Lower lobe of right lung (tissue), 2 donors: ENCODE data around the gene TOP2B. TPM values are rescaled to one million over a fixed set of nuclear protein-coding genes. Genes with fewer than 3 reads are reported as not detected.

Experiments used
- ATAC-seq, 2 donors: fragments of 200-7000 bp; cut with Tn5 transposase; one replicate each; pipeline ENCODE4 v1.9.1; 2020 to 2022; ENCODE audit warnings: mild to moderate bottlenecking in 2 of 2, moderate library complexity in 2 of 2
- DNase-seq: peaks from one replicate; pipeline ENCODE4 v3.0.0-alpha.2; 2020
- H3K27ac ChIP-seq: fragments of 200-600 bp; one replicate; pipeline ENCODE4 v1.8.0; 2022
- H3K27me3 ChIP-seq: fragments of 200-600 bp; one replicate; pipeline ENCODE4 v1.8.0; 2022; ENCODE audit warnings: low read depth
- H3K36me3 ChIP-seq: fragments of 200-600 bp; one replicate; pipeline ENCODE4 v1.8.0; 2022; ENCODE audit warnings: mild to moderate bottlenecking
- H3K4me1 ChIP-seq: fragments of 200-600 bp; one replicate; pipeline ENCODE4 v1.8.0; 2022
- H3K4me3 ChIP-seq: fragments of 200-600 bp; one replicate; pipeline ENCODE4 v1.8.0; 2022; ENCODE audit warnings: mild to moderate bottlenecking
- H3K9me3 ChIP-seq: fragments of 200-600 bp; one replicate; pipeline ENCODE4 v1.8.0; 2022
- CTCF ChIP-seq: fragments of 200-600 bp; IDR thresholded peaks from one replicate; pipeline ENCODE4 v1.8.0; 2022; ENCODE audit warnings: antibody characterized with exemption, mild to moderate bottlenecking
- intact Hi-C: fragments of 100-400 bp; cut with DNase I; formaldehyde crosslinking; loops from one replicate; pipeline ENCODE4 v1.11.0; 2022
- total RNA-seq: library from RNA; stranded (reverse); fragmentation: NEBNext Ultra II Directional; extraction: Animal tissue kit (Norgen Biotek cat#: 25700); gene quantifications from one replicate; pipeline ENCODE4 v1.2.1, GENCODE V29; 2021
- donor health status: DM: no; HTN: yes; CAD: no; lungs with severe emphysema.

The TOP2B gene
- total RNA-seq, 1 donor from 2014 or later, result 92.1 TPM

GRCh38 chr3:25574172-25574765 lies 90.4 kb downstream of the TOP2B start:
- Histone ChIP-seq H3K4me3 (no peak overlapping the region), H3K27ac (no peak overlapping the region), H3K9me3 (no peaks in the 10 kb centered on the region), H3K4me1 (no peaks in the 10 kb centered on the region), H3K36me3 (peaks cover 4% of the 10 kb centered on the region), H3K27me3 (no peaks in the 10 kb centered on the region)
- no peak for TF ChIP-seq CTCF
- intact Hi-C loops, result no loop called here
- DNase-seq (no peak), ATAC-seq (no peak)

DNA sequence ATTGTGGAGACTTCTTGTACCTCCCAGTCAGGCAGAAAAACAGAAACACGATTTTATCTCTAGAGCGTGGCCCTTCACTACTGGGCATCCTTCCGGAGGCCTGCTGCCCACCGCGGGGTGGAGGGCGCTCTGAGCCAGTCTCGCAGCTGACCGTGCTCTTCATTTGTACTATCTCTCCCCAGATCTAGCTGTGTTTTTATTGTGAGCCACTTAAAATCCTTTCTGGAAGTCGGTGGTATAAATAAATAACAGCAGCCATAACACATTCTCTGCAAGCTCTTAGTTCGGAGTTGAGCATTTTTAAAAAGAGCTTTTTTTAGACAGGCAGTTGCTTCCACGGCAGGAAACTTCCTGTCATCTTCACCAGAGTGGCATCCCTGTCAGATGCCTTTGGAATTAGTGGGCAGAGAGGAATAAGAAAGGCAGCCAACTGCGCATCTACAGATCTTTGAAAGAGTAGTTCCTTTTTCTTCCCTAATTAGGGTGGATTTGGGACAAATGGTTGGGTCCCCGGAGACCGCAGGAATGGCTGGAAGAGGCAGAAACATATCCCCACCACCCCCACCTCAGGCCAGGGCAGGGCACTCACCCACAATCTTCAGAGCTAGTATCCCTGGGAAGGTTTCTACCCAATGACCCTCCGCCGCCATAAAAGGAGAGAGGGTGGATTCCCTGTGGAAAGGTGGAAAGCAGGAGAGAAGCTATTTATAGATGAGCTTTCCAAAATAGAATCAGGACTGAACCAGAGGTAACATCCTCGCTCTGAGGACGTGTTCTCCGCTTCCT lies 91.1 kb downstream of the TOP2B start:
- ATAC-seq (no peak), DNase-seq (no peak)
- H3K4me1 ChIP-seq, result no peaks in the 10 kb centered on the region
- TF ChIP-seq CTCF, result no peak
- intact Hi-C loops, result no loop called here
- H3K4me3 ChIP-seq, result no peak overlapping the region
- H3K27me3 ChIP-seq, result no peaks in the 10 kb centered on the region
- no peak overlapping the region for H3K27ac ChIP-seq
- H3K36me3 ChIP-seq, result peaks cover 4% of the 10 kb centered on the region
- no peaks in the 10 kb centered on the region for H3K9me3 ChIP-seq

GRCh38 chr3:25572919-25573385 lies 91.8 kb downstream of the TOP2B start:
- H3K27ac ChIP-seq, result no peak overlapping the region

DNA sequence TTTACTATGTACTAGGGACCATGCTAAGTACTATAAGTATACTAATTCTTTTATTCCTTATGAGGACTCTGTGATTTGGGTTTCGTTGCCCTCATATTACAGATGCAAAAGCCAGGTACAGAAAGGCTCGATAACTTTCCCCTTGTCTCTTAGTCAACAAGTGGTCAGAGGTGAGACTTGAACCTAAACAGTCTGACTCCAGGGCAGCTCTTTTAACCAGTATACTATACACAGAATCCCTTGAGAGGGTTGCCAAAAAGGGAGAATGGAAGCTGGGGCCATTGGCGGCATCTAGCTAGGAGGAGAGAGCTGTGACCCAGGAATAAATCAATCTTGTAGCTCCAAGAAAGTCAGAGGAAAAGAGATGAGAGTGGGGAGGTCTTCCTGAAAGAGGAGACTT lies 92.4 kb downstream of the TOP2B start:
- no peak overlapping the region for H3K4me3 ChIP-seq
- H3K27ac ChIP-seq, result no peak overlapping the region
- intact Hi-C loops, result no loop called here
- DNase-seq (no peak), ATAC-seq (no peak)
- H3K27me3 ChIP-seq, result no peaks in the 10 kb centered on the region
- H3K36me3 ChIP-seq, result peaks cover 4% of the 10 kb centered on the region
- H3K4me1 ChIP-seq, result no peaks in the 10 kb centered on the region
- TF ChIP-seq CTCF, result no peak
- H3K9me3 ChIP-seq, result no peaks in the 10 kb centered on the region

More at GRCh38 chr3:25572919-25573385, 91.8 kb downstream of the TOP2B start:
- no peak for TF ChIP-seq CTCF
- Histone ChIP-seq H3K9me3 (no peaks in the 10 kb centered on the region), H3K4me1 (no peaks in the 10 kb centered on the region), H3K36me3 (peaks cover 4% of the 10 kb centered on the region), H3K4me3 (no peak overlapping the region), H3K27me3 (no peaks in the 10 kb centered on the region)
- intact Hi-C loops, result no loop called here
- ATAC-seq (no peak), DNase-seq (no peak)

DNA sequence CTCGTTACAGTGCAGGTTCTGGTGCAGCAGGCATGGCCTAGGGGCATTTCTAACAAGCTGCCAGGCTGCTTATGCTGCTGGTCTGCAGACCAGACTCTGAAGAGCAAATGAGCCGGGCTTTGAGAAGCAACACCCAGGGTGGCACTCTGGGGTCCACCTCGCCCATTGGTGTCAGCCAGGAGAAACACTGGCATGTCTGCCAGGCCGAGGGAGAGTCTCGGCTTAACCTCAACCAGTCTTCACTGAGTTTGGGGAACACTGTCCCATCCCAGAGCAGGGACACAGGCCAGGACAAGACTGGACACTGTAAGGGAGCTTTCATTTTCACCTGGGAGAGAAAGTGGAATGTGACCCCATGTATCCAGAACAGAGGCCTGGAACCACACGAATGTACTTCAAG lies 93.4 kb downstream of the TOP2B start:
- Histone ChIP-seq H3K27ac (no peak overlapping the region), H3K4me3 (no peak overlapping the region), H3K36me3 (peaks cover 4% of the 10 kb centered on the region), H3K4me1 (no peaks in the 10 kb centered on the region), H3K9me3 (no peaks in the 10 kb centered on the region), H3K27me3 (no peaks in the 10 kb centered on the region)
- intact Hi-C loops, result no loop called here
- ATAC-seq, result no peak
- no peak for TF ChIP-seq CTCF
- no peak for DNase-seq
